T-cell (primary cell): Measurements from ENCODE around the gene LTF. TPM values are rescaled to one million over a fixed set of nuclear protein-coding genes. Genes with fewer than 3 reads are reported as not detected.
A peak's percentile ranks its signal among the peaks of the same experiment; 100 is the strongest.
"Not testable (repeated sequence)": the region's sequence is repeated elsewhere in the genome, so short reads cannot be mapped to it uniquely, and the experiment has no call there.

Source experiments
- ATAC-seq, 4 experiments: fragments of 200-7000 bp in 3 of 4; fragments of 150-1000 bp in 1 of 4; cut with Tn5 transposase; replicated peaks in 1 of 4; 1 replicate in 3 of 4; 2 replicates in 1 of 4; pipeline ENCODE4 v1.10.0; 2021; ENCODE audit warnings: moderate library complexity in 3 of 4, mild to moderate bottlenecking in 2 of 4, moderate number of reproducible peaks in 1 of 4
- CTCF ChIA-PET, 2 donors: fragments of 300-600 bp; sonication (Branson Sonifier 250); formaldehyde crosslinking; loops; one replicate each; lab custom pipeline; 2022; ENCODE audit warnings: antibody characterized with exemption in 2 of 2; lab: Charles Lee
- POLR2A ChIA-PET, 2 donors: fragments of 300-600 bp; sonication (Branson Sonifier 250); formaldehyde crosslinking; loops; one replicate each; lab custom pipeline; 2022; ENCODE audit warnings: antibody characterized with exemption in 2 of 2; lab: Charles Lee
- DNase-seq, 35 experiments: peaks; one replicate each; pipeline versions ENCODE4 v3.0.0 to v3.0.0-alpha.2; 2013 to 2023
- H3K27ac ChIP-seq: one replicate; pipeline ENCODE4 v1.5.1; 2013; ENCODE audit warnings: low read length
- H3K27me3 ChIP-seq, 2 experiments: replicated peaks in 1 of 2; 1 replicate in 1 of 2; 2 replicates in 1 of 2; pipeline versions ENCODE4 v1.6.1 to v1.7.0; 2013; ENCODE audit warnings: low read length in 1 of 2, mixed read lengths in 1 of 2; ENCODE audit not compliant: control insufficient read depth in 2 of 2, insufficient read depth in 2 of 2; ENCODE audit errors: extremely low read depth in 1 of 2
- H3K36me3 ChIP-seq, 2 donors: 1 replicate in 1 of 2; 2 replicates in 1 of 2; pipeline versions ENCODE4 v1.6.1 to v1.7.0; 2013; ENCODE audit warnings: low read length in 1 of 2; ENCODE audit not compliant: control insufficient read depth in 2 of 2, insufficient read depth in 1 of 2; ENCODE audit errors: extremely low read depth in 1 of 2
- H3K4me1 ChIP-seq, 2 experiments: 1 replicate in 1 of 2; 2 replicates in 1 of 2; pipeline versions ENCODE4 v1.6.1 to v1.7.0; 2013; ENCODE audit warnings: low read length in 2 of 2, mixed read lengths in 1 of 2; ENCODE audit not compliant: insufficient read depth in 2 of 2, control insufficient read depth in 1 of 2; ENCODE audit errors: extremely low read depth in 1 of 2
- H3K4me3 ChIP-seq, 2 donors: 1 replicate in 1 of 2; 2 replicates in 1 of 2; pipeline versions ENCODE4 v1.5.1 to v1.7.0; 2013; ENCODE audit warnings: mild to moderate bottlenecking in 2 of 2, low read length in 1 of 2, moderate library complexity in 1 of 2; ENCODE audit not compliant: control insufficient read depth in 1 of 2; ENCODE audit errors: extremely low read depth in 1 of 2
- H3K9me3 ChIP-seq: 2 replicates; pipeline ENCODE4 v1.7.0; 2013
- H3K27ac Mint-ChIP-seq, 2 donors: one replicate each; pipeline ENCODE4 v1.8.0; 2020 to 2021; ENCODE audit warnings: mild to moderate bottlenecking in 2 of 2, mixed read lengths in 2 of 2
- H3K27me3 Mint-ChIP-seq, 2 donors: one replicate each; pipeline ENCODE4 v1.8.0; 2021 to 2022; ENCODE audit warnings: mixed read lengths in 2 of 2
- H3K36me3 Mint-ChIP-seq: one replicate; pipeline ENCODE4 v1.8.0; 2021; ENCODE audit warnings: mixed read lengths
- H3K4me1 Mint-ChIP-seq, 3 donors: one replicate each; pipeline ENCODE4 v1.8.0; 2020 to 2022; ENCODE audit warnings: mixed read lengths in 3 of 3, mild to moderate bottlenecking in 1 of 3
- H3K4me3 Mint-ChIP-seq, 3 donors: one replicate each; pipeline ENCODE4 v1.8.0; 2020 to 2022; ENCODE audit warnings: mild to moderate bottlenecking in 3 of 3, mixed read lengths in 3 of 3, moderate library complexity in 3 of 3
- H3K9me3 Mint-ChIP-seq, 3 donors: one replicate each; pipeline ENCODE4 v1.8.0; 2020 to 2022; ENCODE audit warnings: mixed read lengths in 3 of 3
- WGBS: methylation state at CpG from one replicate; pipeline ENCODE4 v1.1.5; 2013; ENCODE audit warnings: missing lambda C conversion rate; ENCODE audit not compliant: insufficient coverage; 5-methylcytosine and 5-hydroxymethylcytosine counted together
- total RNA-seq, 35 experiments: library from RNA in 6 of 35; stranded (reverse) in 6 of 35; fragments of 120-200 nt in 1 of 35; gene quantifications; one replicate each; pipeline versions ENCODE4 v1.2.1 to v1.2.4 and lab custom pipeline; 2013 to 2026

Gene LTF
- total RNA-seq, 5 donors from 2014 or later (not counting 1 experiment from before 2014, with no cell fraction given): 0.16 TPM; not detected in 4

- H3K4me1 Mint-ChIP-seq: peaks cover 9 to 18% (median 14%) of the 10 kb centered on the region in 3 donors
- Histone ChIP-seq H3K27ac (no peak within 1 kb of the TSS), H3K27me3 (no peaks in the 10 kb centered on the region), H3K9me3 (no peaks in the 10 kb centered on the region), H3K4me3 (no peak within 1 kb of the TSS), H3K4me1 (peaks cover 4 to 15% of the 10 kb centered on the region in 2 experiments), H3K36me3 (no peaks in the 10 kb centered on the region)
- no peaks in the 10 kb centered on the region for H3K9me3 Mint-ChIP-seq
- ATAC-seq (no peak), DNase-seq (no peak)
- H3K27me3 Mint-ChIP-seq: peaks cover 0 to 2% of the 10 kb centered on the region in 2 donors
- H3K36me3 Mint-ChIP-seq: no peaks in the 10 kb centered on the region
- 72% methylated on average over 4 of the region's 9 CpGs for WGBS
- ChIA-PET CTCF (interaction anchor here (0.6 to 1.6 kb wide), 3 partner anchors 9 to 207 kb away, joined by 3 to 5 read pairs (median 3); no protein-coding TSS in a partner anchor), POLR2A (no interaction called here)
- H3K27ac Mint-ChIP-seq: peak within 1 kb of the TSS in 1 of 2 donors; percentile 11
- no peak within 1 kb of the TSS for H3K4me3 Mint-ChIP-seq
Observed at GRCh38 chr3:46497556-46498265, 33.0 kb upstream of the LTF start, which contains the start of gene RTP3. Gene RTP3 (plus strand): TSS chr3:46497976. CDS start chr3:46498063, 87 bp downstream.

DNA sequence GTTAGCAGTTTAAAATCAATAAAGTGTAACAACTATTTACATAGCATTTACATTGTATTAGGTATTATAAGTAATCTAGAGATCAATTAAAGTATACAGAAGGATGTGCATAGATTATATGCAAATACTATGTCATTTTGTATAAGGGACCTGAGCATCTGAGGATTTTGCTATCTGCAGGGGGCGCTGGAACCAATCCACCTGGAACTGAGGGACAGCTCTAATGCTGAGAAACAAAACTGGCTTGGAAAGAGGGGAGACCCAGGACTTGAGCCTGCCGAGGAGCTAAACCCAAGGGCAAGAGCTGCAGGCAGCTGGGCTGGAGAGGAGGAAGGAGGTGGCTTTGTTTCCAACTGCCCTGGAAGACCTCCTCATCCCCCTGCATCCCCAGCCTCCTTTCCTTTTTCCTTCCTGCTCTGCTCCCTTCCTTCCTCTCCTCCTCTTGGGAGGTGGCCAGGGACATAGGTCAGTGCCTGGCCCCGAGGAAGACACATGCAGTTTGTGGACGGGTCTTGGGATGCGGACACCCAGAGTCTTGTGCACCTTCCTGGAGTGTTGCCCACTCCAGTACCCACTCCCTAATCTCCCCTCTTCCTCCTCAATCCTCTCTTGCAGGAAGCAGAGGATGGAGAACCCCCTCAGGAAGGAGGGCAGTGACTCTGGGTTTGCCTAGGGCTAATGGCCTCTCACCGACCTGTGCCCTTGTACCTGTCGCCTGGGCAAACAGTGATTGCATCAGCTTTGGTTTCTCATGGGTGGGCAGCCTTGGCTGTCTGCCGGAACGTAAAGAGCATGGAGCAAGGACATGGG is 32.2 kb upstream of the LTF start:
- Histone ChIP-seq H3K27me3 (no peaks in the 10 kb centered on the region), H3K36me3 (no peaks in the 10 kb centered on the region), H3K4me3 (no peak overlapping the region), H3K9me3 (no peaks in the 10 kb centered on the region), H3K4me1 (peaks cover 4 to 15% of the 10 kb centered on the region in 2 experiments), H3K27ac (no peak overlapping the region)
- no peak overlapping the region for H3K27ac Mint-ChIP-seq
- H3K9me3 Mint-ChIP-seq: no peaks in the 10 kb centered on the region
- WGBS: 78% methylated on average over 3 of the region's 9 CpGs
- DNase-seq (peak in 31 of 35 experiments; percentile 8 to 71 (median 40)), ATAC-seq (peak; percentile 50 to 63 (median 60))
- no peaks in the 10 kb centered on the region for H3K36me3 Mint-ChIP-seq
- ChIA-PET CTCF (interaction anchor here (0.6 to 1.6 kb wide), 7 partner anchors 9 to 413 kb away, joined by 3 to 5 read pairs (median 3); no protein-coding TSS in a partner anchor), POLR2A (no interaction called here)
- H3K4me1 Mint-ChIP-seq: peaks cover 6 to 18% (median 14%) of the 10 kb centered on the region in 3 donors
- H3K27me3 Mint-ChIP-seq: peaks cover 0 to 2% of the 10 kb centered on the region in 2 donors
- H3K4me3 Mint-ChIP-seq: no peak overlapping the region

- no peaks in the 10 kb centered on the region for H3K9me3 Mint-ChIP-seq
- H3K27ac Mint-ChIP-seq: no peak overlapping the region
- no peak overlapping the region for H3K27ac ChIP-seq
- ChIA-PET POLR2A (no interaction called here), CTCF (interaction anchor here (0.5 to 1.3 kb wide), 5 partner anchors 43 to 828 kb away, joined by 3 to 5 read pairs (median 4); no protein-coding TSS in a partner anchor)
- no peaks in the 10 kb centered on the region for H3K9me3 ChIP-seq
- H3K27me3 ChIP-seq: no peaks in the 10 kb centered on the region
- DNase-seq (no peak), ATAC-seq (no peak)
- H3K27me3 Mint-ChIP-seq: peaks cover 0 to 2% of the 10 kb centered on the region in 2 donors
- H3K4me3 ChIP-seq: no peak overlapping the region
- no peak overlapping the region for H3K4me3 Mint-ChIP-seq
- WGBS: 80% methylated on average over 1 of the region's 5 CpGs
- peaks cover 6 to 19% (median 14%) of the 10 kb centered on the region in 3 donors for H3K4me1 Mint-ChIP-seq
- H3K36me3 ChIP-seq: no peaks in the 10 kb centered on the region
- no peaks in the 10 kb centered on the region for H3K36me3 Mint-ChIP-seq
- H3K4me1 ChIP-seq: peaks cover 4 to 12% of the 10 kb centered on the region in 2 experiments
Observed at GRCh38 chr3:46495901-46496456, 31.3 kb upstream of the LTF start.

- CTCF ChIA-PET, ATAC-seq, H3K4me1 ChIP-seq, H3K27me3 Mint-ChIP-seq, H3K9me3 ChIP-seq, H3K4me3 Mint-ChIP-seq, H3K9me3 Mint-ChIP-seq, H3K36me3 Mint-ChIP-seq, H3K27me3 ChIP-seq, DNase-seq, H3K27ac ChIP-seq, POLR2A ChIA-PET, H3K36me3 ChIP-seq, H3K27ac Mint-ChIP-seq, H3K4me3 ChIP-seq: not testable (repeated sequence)
- H3K4me1 Mint-ChIP-seq: peaks cover 10 to 24% (median 21%) of the 10 kb centered on the region in 3 donors
- WGBS: 96% methylated on average over 4 of the region's 33 CpGs
Observed at GRCh38 chr3:46494491-46494890, 29.8 kb upstream of the LTF start.

DNA sequence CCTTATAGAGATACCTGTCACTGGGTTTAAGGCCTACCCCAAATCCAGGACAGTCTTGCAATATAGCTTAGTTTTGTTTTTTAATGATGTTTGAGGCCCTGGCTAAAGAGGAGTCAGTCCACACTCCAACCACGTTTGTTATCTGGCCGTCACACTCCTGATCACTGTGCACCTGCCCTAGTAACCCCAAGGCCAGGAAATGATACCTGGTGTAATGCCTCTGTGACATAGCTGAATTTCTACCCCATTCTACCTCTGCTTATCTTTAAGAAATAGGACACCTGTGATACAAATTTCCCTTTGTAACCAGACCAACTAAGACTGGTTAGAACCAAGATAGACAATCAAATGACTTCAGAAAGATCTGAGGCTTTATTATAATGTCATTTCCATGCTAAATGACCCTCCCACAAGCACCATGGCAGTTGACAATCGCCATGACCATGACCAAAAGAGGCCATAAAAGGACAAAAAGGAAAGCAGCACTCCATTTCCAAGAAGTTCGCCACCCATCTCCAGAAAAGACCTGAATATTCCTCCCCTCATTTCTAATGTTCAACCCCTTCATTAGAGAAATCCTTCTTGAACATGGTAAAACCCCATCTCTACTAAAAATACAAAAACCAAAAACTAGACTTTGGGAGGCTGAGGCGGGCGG is 28.3 kb upstream of the LTF start:
- CTCF ChIA-PET: interaction anchor here (1.0 to 1.4 kb wide), 2 partner anchors 46 to 65 kb away, joined by 3 to 4 read pairs; no protein-coding TSS in a partner anchor
- Mint-ChIP-seq H3K4me1 (peaks cover 19 to 35% (median 29%) of the 10 kb centered on the region in 3 donors), H3K9me3 (no peaks in the 10 kb centered on the region), H3K27me3 (peaks cover 0 to 2% of the 10 kb centered on the region in 2 donors), H3K36me3 (no peaks in the 10 kb centered on the region), H3K4me3 (no peak overlapping the region), H3K27ac (peak overlapping the region; percentile 40 to 55)
- Histone ChIP-seq H3K27ac (no peak overlapping the region), H3K9me3 (no peaks in the 10 kb centered on the region), H3K36me3 (no peaks in the 10 kb centered on the region), H3K4me1 (peaks cover 16 to 20% of the 10 kb centered on the region in 2 experiments), H3K27me3 (no peaks in the 10 kb centered on the region), H3K4me3 (no peak overlapping the region)
- no peak for DNase-seq
- no peak for ATAC-seq
- POLR2A ChIA-PET: no interaction called here
- 64% methylated on average over 1 of the region's 6 CpGs for WGBS
